Naive B cell (primary cell): ENCODE data around the gene DYNC1H1. TPM values are rescaled to one million over a fixed set of nuclear protein-coding genes. Genes with fewer than 3 reads are reported as not detected.

Experiments
- ATAC-seq, 2 donors: fragments of 150-1000 bp; cut with Tn5 transposase; 2 replicates each; pipeline ENCODE4 v1.10.0; 2021; ENCODE audit warnings: low read depth in 2 of 2, mild to moderate bottlenecking in 2 of 2, moderate library complexity in 2 of 2
- DNase-seq: peaks from one replicate; pipeline ENCODE4 v3.0.0; 2022
- H3K27ac Mint-ChIP-seq, 6 donors: one replicate each; pipeline ENCODE4 v1.8.0; 2020 to 2022; ENCODE audit warnings: mild to moderate bottlenecking in 6 of 6, mixed read lengths in 6 of 6, moderate library complexity in 5 of 6, inconsistent platforms in 2 of 6
- H3K27me3 Mint-ChIP-seq, 3 donors: one replicate each; pipeline ENCODE4 v1.8.0; 2021 to 2022; ENCODE audit warnings: mixed read lengths in 3 of 3, mild to moderate bottlenecking in 1 of 3
- H3K36me3 Mint-ChIP-seq, 2 donors: one replicate each; pipeline ENCODE4 v1.8.0; 2020 to 2022; ENCODE audit warnings: mixed read lengths in 2 of 2, inconsistent platforms in 1 of 2, mild to moderate bottlenecking in 1 of 2
- H3K4me1 Mint-ChIP-seq, 3 donors: one replicate each; pipeline ENCODE4 v1.8.0; 2020 to 2022; ENCODE audit warnings: mixed read lengths in 3 of 3, inconsistent platforms in 1 of 3, mild to moderate bottlenecking in 1 of 3, moderate library complexity in 1 of 3
- H3K4me3 Mint-ChIP-seq, 8 donors: one replicate each; pipeline ENCODE4 v1.8.0; 2020 to 2022; ENCODE audit warnings: mild to moderate bottlenecking in 8 of 8, mixed read lengths in 8 of 8, moderate library complexity in 8 of 8, inconsistent platforms in 2 of 8
- H3K9me3 Mint-ChIP-seq, 7 donors: one replicate each; pipeline ENCODE4 v1.8.0; 2020 to 2022; ENCODE audit warnings: mixed read lengths in 7 of 7, mild to moderate bottlenecking in 5 of 7, inconsistent platforms in 2 of 7, moderate library complexity in 1 of 7
- polyA plus RNA-seq, 6 donors: library from polyadenylated mRNA; unstranded; fragments of 300-500 nt; fragmentation: Illumina TruSeq; gene quantifications; one replicate each; pipeline ENCODE4 v1.2.3, GENCODE V29; 2021; ENCODE audit warnings: low read depth in 6 of 6

The DYNC1H1 gene
- polyA plus RNA-seq, 6 donors from 2014 or later = 7.4 to 40.9 (median 27.7) TPM

GRCh38 chr14:102027951-102028350 is 63.6 kb downstream of the DYNC1H1 start:
- H3K4me1 Mint-ChIP-seq = peaks cover 0 to 5% (median 0%) of the 10 kb centered on the region in 3 donors
- H3K4me3 Mint-ChIP-seq = no peak overlapping the region
- DNase-seq = no peak
- H3K9me3 Mint-ChIP-seq = no peaks in the 10 kb centered on the region
- no peaks in the 10 kb centered on the region for H3K27me3 Mint-ChIP-seq
- H3K36me3 Mint-ChIP-seq = peaks cover 32% of the 10 kb centered on the region in 2 donors
- H3K27ac Mint-ChIP-seq = no peak overlapping the region
- no peak for ATAC-seq

- ATAC-seq (no peak), DNase-seq (no peak)
- H3K27me3 Mint-ChIP-seq = no peaks in the 10 kb centered on the region
- H3K9me3 Mint-ChIP-seq = no peaks in the 10 kb centered on the region
- peaks cover 0 to 5% (median 0%) of the 10 kb centered on the region in 3 donors for H3K4me1 Mint-ChIP-seq
- peaks cover 35 to 38% of the 10 kb centered on the region in 2 donors for H3K36me3 Mint-ChIP-seq
- H3K27ac Mint-ChIP-seq = peak overlapping the region in 2 of 6 donors; percentile 40 to 60
- H3K4me3 Mint-ChIP-seq = peak overlapping the region in 1 of 8 donors; percentile 10
These were observed 64.4 kb downstream of the DYNC1H1 start for GRCh38 chr14:102028733-102029132.

DNA sequence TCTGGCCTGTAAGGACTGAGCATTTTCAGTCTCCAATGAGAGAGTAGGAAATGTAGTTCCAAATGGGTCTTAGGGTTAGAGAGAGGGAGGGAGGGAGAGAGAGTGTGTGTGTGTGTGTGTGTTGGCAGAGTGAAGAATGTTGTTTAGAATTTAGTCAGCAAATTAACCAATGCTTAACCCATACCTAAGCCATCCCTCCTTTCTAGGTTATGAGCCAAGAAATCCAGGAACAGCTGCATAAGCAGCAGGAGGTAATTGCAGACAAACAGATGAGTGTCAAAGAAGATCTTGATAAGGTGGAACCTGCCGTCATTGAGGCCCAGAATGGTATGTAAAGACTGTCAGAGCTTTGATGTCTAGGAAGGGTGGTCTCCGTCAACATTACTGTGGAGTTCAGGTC is 65.6 kb downstream of the DYNC1H1 start:
- no peaks in the 10 kb centered on the region for H3K9me3 Mint-ChIP-seq
- DNase-seq (no peak), ATAC-seq (no peak)
- no peak overlapping the region for H3K4me3 Mint-ChIP-seq
- H3K36me3 Mint-ChIP-seq = peaks cover 40 to 43% of the 10 kb centered on the region in 2 donors
- peak overlapping the region in 3 of 6 donors; percentile 32 to 60 (median 38) for H3K27ac Mint-ChIP-seq
- H3K4me1 Mint-ChIP-seq = peaks cover 0 to 5% (median 0%) of the 10 kb centered on the region in 3 donors
- H3K27me3 Mint-ChIP-seq = no peaks in the 10 kb centered on the region

- peaks cover 30 to 39% of the 10 kb centered on the region in 2 donors for H3K36me3 Mint-ChIP-seq
- peak overlapping the region in 2 of 6 donors; percentile 47 to 66 for H3K27ac Mint-ChIP-seq
- ATAC-seq (no peak), DNase-seq (no peak)
- no peaks in the 10 kb centered on the region for H3K4me1 Mint-ChIP-seq
- H3K9me3 Mint-ChIP-seq = no peaks in the 10 kb centered on the region
- no peaks in the 10 kb centered on the region for H3K27me3 Mint-ChIP-seq
- H3K4me3 Mint-ChIP-seq = no peak overlapping the region
These were observed 68.9 kb downstream of the DYNC1H1 start for GRCh38 chr14:102033241-102033640.

DNA sequence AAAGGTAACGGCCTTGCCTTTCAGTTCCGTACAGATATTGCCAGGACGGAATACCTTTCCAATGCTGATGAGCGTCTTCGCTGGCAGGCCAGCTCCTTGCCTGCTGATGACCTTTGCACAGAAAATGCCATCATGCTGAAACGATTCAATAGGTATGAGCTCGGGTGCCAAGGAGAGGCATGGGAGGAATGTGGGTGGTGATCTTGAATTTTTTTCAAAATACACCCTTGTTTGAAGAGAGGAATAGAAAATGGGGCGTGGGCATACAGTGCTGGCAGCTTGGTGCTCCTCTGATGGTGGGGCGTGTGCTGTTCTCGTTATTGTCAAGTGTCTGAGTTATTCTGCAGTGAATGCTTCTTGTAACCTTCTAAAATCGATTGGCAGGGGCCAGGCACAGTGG is 69.9 kb downstream of the DYNC1H1 start:
- no peaks in the 10 kb centered on the region for H3K9me3 Mint-ChIP-seq
- H3K4me3 Mint-ChIP-seq = no peak overlapping the region
- H3K27ac Mint-ChIP-seq = no peak overlapping the region
- H3K36me3 Mint-ChIP-seq = peaks cover 19 to 28% of the 10 kb centered on the region in 2 donors
- H3K4me1 Mint-ChIP-seq = no peaks in the 10 kb centered on the region
- H3K27me3 Mint-ChIP-seq = no peaks in the 10 kb centered on the region
- no peak for DNase-seq
- ATAC-seq = no peak

DNA sequence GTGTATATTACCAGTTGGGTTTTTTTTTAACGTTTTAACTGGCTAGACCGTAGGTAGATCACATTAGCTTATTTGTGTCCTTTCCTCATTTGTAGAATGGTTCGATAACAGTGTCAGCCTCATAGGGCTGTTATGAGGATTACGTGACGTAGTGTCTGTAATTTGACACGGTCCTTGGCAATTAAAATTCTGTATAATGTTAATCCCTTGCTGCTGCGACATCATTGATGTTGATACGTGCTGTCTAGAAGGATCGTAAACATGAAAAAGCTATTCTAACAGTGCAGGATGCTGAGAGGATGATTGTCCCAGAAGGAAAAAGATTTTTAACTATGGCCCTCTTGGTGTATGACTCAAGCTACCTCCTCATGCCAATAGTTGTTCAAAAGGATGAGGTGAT is 71.5 kb downstream of the DYNC1H1 start:
- DNase-seq = no peak
- H3K36me3 Mint-ChIP-seq = peaks cover 11 to 26% of the 10 kb centered on the region in 2 donors
- no peaks in the 10 kb centered on the region for H3K27me3 Mint-ChIP-seq
- no peak for ATAC-seq
- H3K4me1 Mint-ChIP-seq = no peaks in the 10 kb centered on the region
- no peak overlapping the region for H3K4me3 Mint-ChIP-seq
- H3K27ac Mint-ChIP-seq = no peak overlapping the region
- no peaks in the 10 kb centered on the region for H3K9me3 Mint-ChIP-seq

DNA sequence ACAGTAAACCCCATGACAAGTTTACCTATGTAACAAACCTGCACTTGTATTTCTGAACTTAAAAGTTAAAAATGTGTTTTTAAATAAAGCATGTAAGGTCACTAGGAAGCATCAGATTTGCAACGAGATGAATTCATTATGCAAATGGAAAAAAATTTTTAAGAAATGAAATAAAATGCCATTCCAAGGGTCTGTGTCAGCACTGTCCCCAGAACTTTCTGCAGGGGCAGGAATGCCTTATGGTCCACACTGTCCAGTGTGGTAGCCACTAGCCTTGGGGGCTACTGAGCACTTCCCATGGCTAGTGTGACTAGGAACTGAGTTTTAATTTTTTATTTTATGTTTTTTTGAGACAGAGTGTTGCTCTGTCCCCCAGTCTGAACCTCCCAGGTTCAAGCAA is 73.3 kb downstream of the DYNC1H1 start:
- Mint-ChIP-seq H3K4me3 (no peak overlapping the region), H3K27me3 (no peaks in the 10 kb centered on the region), H3K4me1 (no peaks in the 10 kb centered on the region), H3K9me3 (no peaks in the 10 kb centered on the region), H3K27ac (no peak overlapping the region), H3K36me3 (peaks cover 17 to 25% of the 10 kb centered on the region in 2 donors)
- DNase-seq (no peak), ATAC-seq (no peak)

DNA sequence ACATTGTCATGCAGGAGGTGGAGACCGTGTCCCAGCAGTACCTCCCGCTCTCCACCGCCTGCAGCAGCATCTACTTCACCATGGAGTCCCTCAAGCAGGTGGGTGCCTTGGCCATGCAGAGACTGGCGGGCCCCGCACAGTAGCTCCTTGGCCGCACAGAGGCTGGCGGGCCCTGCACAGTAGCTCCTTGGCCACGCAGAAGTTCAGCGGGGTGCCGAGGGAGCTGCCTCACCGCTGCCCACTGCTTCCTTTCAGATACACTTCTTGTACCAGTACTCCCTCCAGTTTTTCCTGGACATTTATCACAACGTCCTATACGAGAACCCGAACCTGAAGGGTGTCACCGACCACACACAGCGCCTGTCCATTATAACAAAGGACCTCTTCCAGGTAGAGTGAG is 74.8 kb downstream of the DYNC1H1 start:
- H3K4me1 Mint-ChIP-seq = no peaks in the 10 kb centered on the region
- DNase-seq (no peak), ATAC-seq (no peak)
- H3K27ac Mint-ChIP-seq = peak overlapping the region in 1 of 6 donors; percentile 39
- H3K27me3 Mint-ChIP-seq = no peaks in the 10 kb centered on the region
- H3K36me3 Mint-ChIP-seq = peaks cover 11 to 19% of the 10 kb centered on the region in 2 donors
- no peak overlapping the region for H3K4me3 Mint-ChIP-seq
- no peaks in the 10 kb centered on the region for H3K9me3 Mint-ChIP-seq

- Mint-ChIP-seq H3K4me3 (no peak overlapping the region), H3K4me1 (no peaks in the 10 kb centered on the region), H3K9me3 (no peaks in the 10 kb centered on the region), H3K27me3 (no peaks in the 10 kb centered on the region), H3K36me3 (peaks cover 8 to 14% of the 10 kb centered on the region in 2 donors), H3K27ac (peak overlapping the region in 1 of 6 donors; percentile 27)
- DNase-seq (no peak), ATAC-seq (no peak)
These were observed 75.8 kb downstream of the DYNC1H1 start for GRCh38 chr14:102040153-102040552.

- ATAC-seq (no peak), DNase-seq (no peak)
- Mint-ChIP-seq H3K36me3 (peaks cover 8 to 12% of the 10 kb centered on the region in 2 donors), H3K27me3 (no peaks in the 10 kb centered on the region), H3K27ac (peak overlapping the region in 1 of 6 donors; percentile 74), H3K4me1 (no peaks in the 10 kb centered on the region), H3K9me3 (no peaks in the 10 kb centered on the region), H3K4me3 (no peak overlapping the region)
These were observed 78.3 kb downstream of the DYNC1H1 start for GRCh38 chr14:102042699-102043098.

GRCh38 chr14:102043251-102044025 is 79.1 kb downstream of the DYNC1H1 start:
- Mint-ChIP-seq H3K27ac (no peak overlapping the region), H3K9me3 (no peaks in the 10 kb centered on the region), H3K36me3 (peaks cover 8 to 12% of the 10 kb centered on the region in 2 donors), H3K4me1 (no peaks in the 10 kb centered on the region), H3K4me3 (no peak overlapping the region), H3K27me3 (no peaks in the 10 kb centered on the region)
- DNase-seq (no peak), ATAC-seq (no peak)

GRCh38 chr14:102044566-102044965 is 80.2 kb downstream of the DYNC1H1 start:
- DNase-seq = no peak
- no peak overlapping the region for H3K27ac Mint-ChIP-seq
- H3K4me1 Mint-ChIP-seq = no peaks in the 10 kb centered on the region
- H3K27me3 Mint-ChIP-seq = no peaks in the 10 kb centered on the region
- no peak for ATAC-seq
- H3K9me3 Mint-ChIP-seq = no peaks in the 10 kb centered on the region
- H3K4me3 Mint-ChIP-seq = no peak overlapping the region
- H3K36me3 Mint-ChIP-seq = peaks cover 8 to 12% of the 10 kb centered on the region in 2 donors

DNA sequence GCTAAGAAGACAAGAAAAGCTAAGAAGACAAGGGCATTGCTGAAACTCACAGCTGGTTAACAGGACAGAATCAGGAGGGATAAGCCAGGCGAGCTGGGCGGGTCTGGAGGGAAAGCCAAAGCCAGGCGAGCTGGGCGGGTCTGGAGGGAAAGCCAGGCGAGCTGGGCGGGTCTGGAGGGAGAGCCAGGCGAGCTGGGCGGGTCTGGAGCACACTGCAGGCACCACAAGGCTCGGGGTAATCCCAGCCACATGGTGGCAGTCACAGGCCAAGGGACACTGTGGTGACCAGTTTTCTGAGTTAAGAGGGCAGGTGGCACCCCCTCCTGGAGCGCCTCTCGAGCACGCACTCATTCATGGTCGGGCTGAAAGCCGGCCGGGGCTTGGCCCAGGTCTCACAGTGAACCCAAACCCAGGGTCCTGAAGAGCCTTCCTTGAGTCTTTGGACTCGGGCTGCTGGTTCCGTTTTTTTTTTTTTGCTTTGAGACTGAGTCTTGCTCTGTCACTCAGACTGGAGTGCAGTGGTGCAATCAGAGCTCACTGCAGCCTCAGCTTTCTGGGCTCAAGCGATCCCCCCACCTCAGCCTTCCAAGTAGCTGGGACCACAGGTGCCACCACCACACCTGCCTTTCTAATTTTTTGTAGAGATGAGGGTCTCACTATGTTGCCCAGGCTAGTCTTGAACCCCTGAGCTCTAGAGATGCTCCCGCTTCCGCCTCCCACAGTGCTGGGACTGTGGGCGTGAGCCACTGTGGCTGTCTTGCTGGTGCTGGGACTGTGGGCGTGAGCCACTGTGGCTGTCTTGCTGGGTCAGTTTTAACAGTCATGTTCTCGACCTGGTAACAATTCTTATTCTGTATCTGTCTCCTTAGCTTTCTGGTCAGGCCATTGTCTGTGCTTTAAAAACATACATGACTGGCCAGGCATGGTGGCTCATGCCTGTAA is 82.2 kb downstream of the DYNC1H1 start:
- Mint-ChIP-seq H3K27me3 (no peaks in the 10 kb centered on the region), H3K9me3 (no peaks in the 10 kb centered on the region), H3K4me3 (no peak overlapping the region), H3K27ac (peak overlapping the region in 4 of 6 donors; percentile 12 to 70 (median 54)), H3K36me3 (peaks cover 15 to 19% of the 10 kb centered on the region in 2 donors), H3K4me1 (no peaks in the 10 kb centered on the region)
- DNase-seq (peak; percentile 5), ATAC-seq (peak; percentile 25 to 47)
